ENCODE measurements around the gene CLDN19. TPM values are rescaled to one million over a fixed set of nuclear protein-coding genes. Genes with fewer than 3 reads are reported as not detected.

CLDN19 gene
- polyA plus RNA-seq, 1 donor from 2014 or later, result not detected

- no peaks in the 10 kb centered on the region for H4K20me1 ChIP-seq (ENCODE audit: insufficient read depth)
- peak overlapping the region; percentile 47 for H2AFZ ChIP-seq (ENCODE audit: low read depth, low read length)
- peak overlapping the region; percentile 94 for H3K27ac ChIP-seq (ENCODE audit: low read length)
- no peaks in the 10 kb centered on the region for H3K9me2 ChIP-seq (ENCODE audit: insufficient read depth, low read length)
- H3F3A ChIP-seq (ENCODE audit: insufficient read depth, low read length, poor library complexity, severe bottlenecking), result no peaks in the 10 kb centered on the region
- no peaks in the 10 kb centered on the region for H3K9me3 ChIP-seq (ENCODE audit: low read length)
- peak overlapping the region; percentile 98 for H3K4me3 ChIP-seq (ENCODE audit: low read length)
- no peaks in the 10 kb centered on the region for H3K36me3 ChIP-seq (ENCODE audit: insufficient read depth, low read length)
- peak overlapping the region; percentile 92 for H3K9ac ChIP-seq (ENCODE audit: low read length)
- H3K27me3 ChIP-seq (ENCODE audit: insufficient read depth, low read depth, low read length), result no peaks in the 10 kb centered on the region
- H3K79me2 ChIP-seq (replicated peaks; ENCODE audit: insufficient read depth, low read length), result peaks cover 68% of the 10 kb centered on the region
- H3K4me2 ChIP-seq (ENCODE audit: low read length), result peak overlapping the region; percentile 53
- peak; percentile 68 for TF ChIP-seq SMC3 (conservative IDR thresholded peaks at IDR 0.05; ENCODE audit: poor library complexity)
- TF ChIP-seq CTCF (IDR thresholded peaks at IDR 0.05; ENCODE audit: poor library complexity, severe bottlenecking), result peak; percentile 79
- peak; percentile 68 for TF ChIP-seq MXI1 (conservative IDR thresholded peaks at IDR 0.05; ENCODE audit: poor library complexity, severe bottlenecking)
- no peak for TF ChIP-seq EZH2 (IDR thresholded peaks at IDR 0.05; ENCODE audit: borderline replicate concordance, insufficient read depth, low read length, poor library complexity, severe bottlenecking)
- TF ChIP-seq, protein P1, sequence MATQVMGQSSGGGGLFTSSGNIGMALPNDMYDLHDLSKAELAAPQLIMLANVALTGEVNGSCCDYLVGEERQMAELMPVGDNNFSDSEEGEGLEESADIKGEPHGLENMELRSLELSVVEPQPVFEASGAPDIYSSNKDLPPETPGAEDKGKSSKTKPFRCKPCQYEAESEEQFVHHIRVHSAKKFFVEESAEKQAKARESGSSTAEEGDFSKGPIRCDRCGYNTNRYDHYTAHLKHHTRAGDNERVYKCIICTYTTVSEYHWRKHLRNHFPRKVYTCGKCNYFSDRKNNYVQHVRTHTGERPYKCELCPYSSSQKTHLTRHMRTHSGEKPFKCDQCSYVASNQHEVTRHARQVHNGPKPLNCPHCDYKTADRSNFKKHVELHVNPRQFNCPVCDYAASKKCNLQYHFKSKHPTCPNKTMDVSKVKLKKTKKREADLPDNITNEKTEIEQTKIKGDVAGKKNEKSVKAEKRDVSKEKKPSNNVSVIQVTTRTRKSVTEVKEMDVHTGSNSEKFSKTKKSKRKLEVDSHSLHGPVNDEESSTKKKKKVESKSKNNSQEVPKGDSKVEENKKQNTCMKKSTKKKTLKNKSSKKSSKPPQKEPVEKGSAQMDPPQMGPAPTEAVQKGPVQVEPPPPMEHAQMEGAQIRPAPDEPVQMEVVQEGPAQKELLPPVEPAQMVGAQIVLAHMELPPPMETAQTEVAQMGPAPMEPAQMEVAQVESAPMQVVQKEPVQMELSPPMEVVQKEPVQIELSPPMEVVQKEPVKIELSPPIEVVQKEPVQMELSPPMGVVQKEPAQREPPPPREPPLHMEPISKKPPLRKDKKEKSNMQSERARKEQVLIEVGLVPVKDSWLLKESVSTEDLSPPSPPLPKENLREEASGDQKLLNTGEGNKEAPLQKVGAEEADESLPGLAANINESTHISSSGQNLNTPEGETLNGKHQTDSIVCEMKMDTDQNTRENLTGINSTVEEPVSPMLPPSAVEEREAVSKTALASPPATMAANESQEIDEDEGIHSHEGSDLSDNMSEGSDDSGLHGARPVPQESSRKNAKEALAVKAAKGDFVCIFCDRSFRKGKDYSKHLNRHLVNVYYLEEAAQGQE (IDR thresholded peaks at IDR 0.05; ENCODE audit: borderline replicate concordance), result no peak
- no peak for TF ChIP-seq EP300 (conservative IDR thresholded peaks at IDR 0.05; ENCODE audit: poor library complexity, severe bottlenecking)
- peak; percentile 66 for TF ChIP-seq RAD21 (conservative IDR thresholded peaks at IDR 0.05)
- peak; percentile 16 for TF ChIP-seq POLR2AphosphoS5 (IDR thresholded peaks at IDR 0.05)
- TF ChIP-seq TAF1 (IDR thresholded peaks at IDR 0.05; ENCODE audit: low read depth), result peak; percentile 9
These were observed 26.1 kb upstream of the CLDN19 start for GRCh38 chr1:42765832-42766740.

DNA sequence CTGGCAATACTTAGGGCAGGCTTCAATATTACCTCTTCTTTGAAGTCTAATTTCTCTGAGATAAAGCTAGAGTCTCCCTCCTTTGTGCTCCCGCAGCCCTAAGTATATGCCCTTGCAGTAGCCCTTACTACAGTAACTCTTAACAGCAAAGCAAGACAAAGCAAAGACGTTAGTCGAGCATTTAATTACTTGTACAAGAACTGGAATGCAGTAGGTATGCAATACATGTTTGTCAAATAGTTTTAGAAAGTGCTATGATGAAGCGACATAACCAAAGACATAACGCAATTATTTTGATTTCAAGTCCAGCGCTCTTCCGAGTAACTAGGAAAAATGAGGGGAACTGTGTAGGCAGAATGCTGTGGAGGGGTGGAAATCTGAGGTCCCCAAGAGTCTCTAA is 25.2 kb upstream of the CLDN19 start:
- Histone ChIP-seq H3F3A (ENCODE audit: insufficient read depth, low read length, poor library complexity, severe bottlenecking) (no peaks in the 10 kb centered on the region), H3K27me3 (ENCODE audit: insufficient read depth, low read depth, low read length) (no peaks in the 10 kb centered on the region), H3K79me2 (replicated peaks; ENCODE audit: insufficient read depth, low read length) (peaks cover 61% of the 10 kb centered on the region), H4K20me1 (ENCODE audit: insufficient read depth) (no peaks in the 10 kb centered on the region), H3K36me3 (ENCODE audit: insufficient read depth, low read length) (no peaks in the 10 kb centered on the region), H3K4me3 (ENCODE audit: low read length) (peak overlapping the region; percentile 98), H3K4me2 (ENCODE audit: low read length) (peak overlapping the region; percentile 53), H3K9me3 (ENCODE audit: low read length) (no peaks in the 10 kb centered on the region), H3K9ac (ENCODE audit: low read length) (peak overlapping the region; percentile 92), H3K27ac (ENCODE audit: low read length) (peak overlapping the region; percentile 94), H2AFZ (ENCODE audit: low read depth, low read length) (no peak overlapping the region), H3K9me2 (ENCODE audit: insufficient read depth, low read length) (no peaks in the 10 kb centered on the region)
- TF ChIP-seq TAF1 (IDR thresholded peaks at IDR 0.05; ENCODE audit: low read depth) (peak; percentile 2), CTCF (IDR thresholded peaks at IDR 0.05; ENCODE audit: poor library complexity, severe bottlenecking) (no peak), EP300 (conservative IDR thresholded peaks at IDR 0.05; ENCODE audit: poor library complexity, severe bottlenecking) (no peak), EZH2 (IDR thresholded peaks at IDR 0.05; ENCODE audit: borderline replicate concordance, insufficient read depth, low read length, poor library complexity, severe bottlenecking) (no peak)

Measured in neural cell (in vitro differentiated cells).